ENCODE results near the gene MED13. TPM values are rescaled to one million over a fixed set of nuclear protein-coding genes. Genes with fewer than 3 reads are reported as not detected.

Gene MED13
- total and polyA plus RNA-seq, 11 donors, result 5.6 to 59.1 (median 38.9) TPM

DNA sequence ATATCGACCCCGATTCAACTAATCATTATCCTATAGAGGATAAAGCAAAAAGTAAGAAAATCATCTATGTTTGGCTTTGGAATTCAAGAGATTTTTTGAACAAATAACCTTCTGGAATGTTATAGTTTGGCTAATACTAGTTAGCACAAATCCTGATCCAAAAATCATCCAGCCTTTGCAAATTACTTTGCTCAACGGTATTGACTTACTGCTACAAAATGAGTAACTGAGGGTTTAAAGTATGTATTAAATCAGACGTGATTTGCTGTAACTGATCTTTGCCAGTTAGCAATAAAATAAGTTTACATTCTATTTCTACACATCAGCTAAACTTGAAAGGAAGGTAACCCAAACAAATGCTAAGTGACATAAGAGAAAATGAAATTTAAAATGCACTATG lies 6.5 kb downstream of the MED13 start:
- WGBS, 4 donors, result 67 to 83% (median 70%) methylated on average over 4 of the region's 4 CpGs
- peaks cover 17 to 88% (median 67%) of the 10 kb centered on the region in 12 donors for H3K4me1 ChIP-seq
- ATAC-seq (no peak), DNase-seq (no peak)
- H3K27me3 ChIP-seq, result no peaks in the 10 kb centered on the region
- no peaks in the 10 kb centered on the region for H3K9me3 ChIP-seq
- peaks cover 0 to 64% (median 48%) of the 10 kb centered on the region in 9 donors for H3K36me3 ChIP-seq
- no peak overlapping the region for H3K27ac ChIP-seq
- no peak overlapping the region for H3K4me3 ChIP-seq
- no peak for TF ChIP-seq POLR2A (IDR thresholded peaks at IDR 0.05)
- TF ChIP-seq, protein P1, sequence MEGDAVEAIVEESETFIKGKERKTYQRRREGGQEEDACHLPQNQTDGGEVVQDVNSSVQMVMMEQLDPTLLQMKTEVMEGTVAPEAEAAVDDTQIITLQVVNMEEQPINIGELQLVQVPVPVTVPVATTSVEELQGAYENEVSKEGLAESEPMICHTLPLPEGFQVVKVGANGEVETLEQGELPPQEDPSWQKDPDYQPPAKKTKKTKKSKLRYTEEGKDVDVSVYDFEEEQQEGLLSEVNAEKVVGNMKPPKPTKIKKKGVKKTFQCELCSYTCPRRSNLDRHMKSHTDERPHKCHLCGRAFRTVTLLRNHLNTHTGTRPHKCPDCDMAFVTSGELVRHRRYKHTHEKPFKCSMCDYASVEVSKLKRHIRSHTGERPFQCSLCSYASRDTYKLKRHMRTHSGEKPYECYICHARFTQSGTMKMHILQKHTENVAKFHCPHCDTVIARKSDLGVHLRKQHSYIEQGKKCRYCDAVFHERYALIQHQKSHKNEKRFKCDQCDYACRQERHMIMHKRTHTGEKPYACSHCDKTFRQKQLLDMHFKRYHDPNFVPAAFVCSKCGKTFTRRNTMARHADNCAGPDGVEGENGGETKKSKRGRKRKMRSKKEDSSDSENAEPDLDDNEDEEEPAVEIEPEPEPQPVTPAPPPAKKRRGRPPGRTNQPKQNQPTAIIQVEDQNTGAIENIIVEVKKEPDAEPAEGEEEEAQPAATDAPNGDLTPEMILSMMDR (IDR thresholded peaks at IDR 0.05), result no peak
- intact Hi-C loops (cut with DNase I), result no loop called here

DNA sequence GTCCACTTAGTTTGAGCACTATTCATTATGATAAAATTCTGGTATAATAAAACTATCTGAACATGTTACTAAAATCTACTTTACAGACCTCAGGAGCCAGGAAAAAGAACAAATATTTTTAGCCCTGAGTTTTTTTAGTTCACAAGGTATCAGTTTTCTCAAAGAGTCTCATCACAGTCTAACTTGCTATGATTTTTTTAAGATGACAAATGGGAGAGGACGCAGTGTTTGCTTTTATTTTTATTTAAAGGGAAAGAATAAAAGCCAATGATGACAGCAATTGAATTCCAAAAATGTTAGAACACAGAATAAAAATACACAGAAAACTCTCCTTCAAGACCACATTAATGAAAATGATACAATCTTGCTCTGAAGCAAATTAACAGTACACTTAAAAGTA lies 7.4 kb downstream of the MED13 start:
- Histone ChIP-seq H3K4me3 (no peak overlapping the region), H3K9me3 (no peaks in the 10 kb centered on the region), H3K4me1 (peaks cover 10 to 88% (median 67%) of the 10 kb centered on the region in 12 donors), H3K27ac (peak overlapping the region in 1 of 12 donors; percentile 6), H3K27me3 (no peaks in the 10 kb centered on the region), H3K36me3 (peaks cover 0 to 61% (median 49%) of the 10 kb centered on the region in 9 donors)
- intact Hi-C loops (cut with DNase I), result no loop called here
- DNase-seq (no peak), ATAC-seq (no peak)
- TF ChIP-seq, protein P1 (IDR thresholded peaks at IDR 0.05), result no peak
- no peak for TF ChIP-seq POLR2A (IDR thresholded peaks at IDR 0.05)
- WGBS, 4 donors, result 28 to 54% (median 36%) methylated on average over 1 of the region's 1 CpG

DNA sequence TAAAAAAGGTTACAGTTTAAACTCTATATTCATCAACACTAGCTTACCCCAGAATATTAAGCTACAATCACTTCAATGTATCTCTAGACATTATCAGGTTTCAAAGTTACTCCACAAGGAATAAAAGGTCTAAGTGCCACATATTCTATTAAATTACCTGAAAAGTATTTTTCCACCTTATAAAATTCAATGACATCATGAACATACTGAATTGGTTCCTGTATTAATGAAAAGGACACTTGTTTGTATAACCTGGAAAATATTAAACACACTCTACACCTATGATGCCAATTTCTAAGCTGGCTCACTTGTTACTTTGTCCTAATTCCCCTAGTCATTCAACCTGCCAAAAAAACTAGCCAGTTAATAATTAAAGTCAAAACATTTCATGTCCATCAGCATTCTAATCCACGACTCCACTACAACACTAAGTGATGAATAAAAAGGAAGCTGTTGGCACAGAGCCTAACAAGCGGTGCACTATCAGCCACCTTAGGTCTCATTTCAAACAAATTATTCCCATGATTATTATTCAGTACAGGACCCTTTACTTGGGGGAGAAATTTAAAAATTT lies 12.2 kb downstream of the MED13 start:
- no peaks in the 10 kb centered on the region for H3K9me3 ChIP-seq
- DNase-seq (no peak), ATAC-seq (no peak)
- 21 to 29% (median 26%) methylated on average over 2 of the region's 2 CpGs for WGBS, 4 donors
- H3K36me3 ChIP-seq, result peaks cover 0 to 77% (median 72%) of the 10 kb centered on the region in 9 donors
- intact Hi-C loops (cut with DNase I), result no loop called here
- no peak for TF ChIP-seq POLR2A (IDR thresholded peaks at IDR 0.05)
- TF ChIP-seq, protein P1 (IDR thresholded peaks at IDR 0.05), result no peak
- H3K4me1 ChIP-seq, result peaks cover 0 to 49% (median 34%) of the 10 kb centered on the region in 12 donors
- H3K27me3 ChIP-seq, result no peaks in the 10 kb centered on the region
- H3K27ac ChIP-seq, result no peak overlapping the region
- no peak overlapping the region for H3K4me3 ChIP-seq

DNA sequence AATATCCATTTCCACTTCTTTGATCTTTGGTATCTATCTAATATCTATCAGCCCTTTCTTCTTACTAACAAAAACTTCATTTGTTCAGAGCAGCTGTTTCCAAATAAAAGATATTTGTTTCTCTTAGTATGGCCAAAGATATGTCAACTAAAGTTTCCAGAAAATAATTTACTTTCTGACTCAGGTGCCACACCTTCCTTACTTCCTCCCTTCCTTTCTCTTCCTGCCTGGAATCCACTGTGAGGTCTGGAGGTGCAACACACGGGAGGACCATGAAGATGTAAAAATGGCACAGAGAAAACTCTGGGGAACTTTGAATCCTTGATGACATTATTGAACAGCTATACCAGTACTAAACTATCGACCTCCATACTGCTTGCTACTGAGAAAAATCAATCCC lies 14.0 kb downstream of the MED13 start:
- Histone ChIP-seq H3K4me1 (peaks cover 0 to 38% (median 24%) of the 10 kb centered on the region in 12 donors), H3K27ac (no peak overlapping the region), H3K9me3 (no peaks in the 10 kb centered on the region), H3K4me3 (no peak overlapping the region), H3K36me3 (peaks cover 0 to 88% (median 81%) of the 10 kb centered on the region in 9 donors), H3K27me3 (no peaks in the 10 kb centered on the region)
- TF ChIP-seq POLR2A (IDR thresholded peaks at IDR 0.05), result no peak
- TF ChIP-seq, protein P1 (IDR thresholded peaks at IDR 0.05), result no peak
- intact Hi-C loops (cut with DNase I), result no loop called here
- ATAC-seq (no peak), DNase-seq (no peak)
- 78 to 86% (median 83%) methylated on average over 2 of the region's 2 CpGs for WGBS, 4 donors
